HG03342 (cell line): ENCODE results near the gene ABAT.
"Not testable (repeated sequence)": the region's sequence is repeated elsewhere in the genome, so short reads cannot be mapped to it uniquely, and the experiment has no call there.

Source experiments
- ATAC-seq: cut with Tn5 transposase; IDR thresholded peaks from one replicate; pipeline ENCODE4 v1.9.1; 2021; ENCODE audit warnings: mild to moderate bottlenecking, moderate library complexity; ENCODE audit not compliant: unreplicated experiment

The ABAT gene

DNA sequence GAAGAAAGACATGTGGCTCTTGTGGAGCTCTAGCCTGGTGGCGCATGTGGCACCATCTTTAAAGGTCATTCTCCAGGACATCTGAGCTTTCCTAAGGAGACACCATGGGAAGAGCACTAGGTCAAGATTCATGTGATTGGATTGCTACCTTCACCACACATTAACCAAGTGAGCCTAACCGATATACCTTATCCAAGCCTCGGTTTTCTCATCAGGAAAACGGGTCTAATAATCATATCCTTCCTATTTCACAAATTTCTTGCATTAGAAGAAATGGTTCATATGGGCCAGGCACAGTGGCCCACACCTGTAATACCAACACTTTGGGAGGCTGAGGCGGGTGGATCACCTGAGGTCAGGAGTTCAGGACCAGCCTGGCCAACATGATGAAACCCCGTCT lies 64.7 kb downstream of the ABAT start:
- no peak for ATAC-seq

DNA sequence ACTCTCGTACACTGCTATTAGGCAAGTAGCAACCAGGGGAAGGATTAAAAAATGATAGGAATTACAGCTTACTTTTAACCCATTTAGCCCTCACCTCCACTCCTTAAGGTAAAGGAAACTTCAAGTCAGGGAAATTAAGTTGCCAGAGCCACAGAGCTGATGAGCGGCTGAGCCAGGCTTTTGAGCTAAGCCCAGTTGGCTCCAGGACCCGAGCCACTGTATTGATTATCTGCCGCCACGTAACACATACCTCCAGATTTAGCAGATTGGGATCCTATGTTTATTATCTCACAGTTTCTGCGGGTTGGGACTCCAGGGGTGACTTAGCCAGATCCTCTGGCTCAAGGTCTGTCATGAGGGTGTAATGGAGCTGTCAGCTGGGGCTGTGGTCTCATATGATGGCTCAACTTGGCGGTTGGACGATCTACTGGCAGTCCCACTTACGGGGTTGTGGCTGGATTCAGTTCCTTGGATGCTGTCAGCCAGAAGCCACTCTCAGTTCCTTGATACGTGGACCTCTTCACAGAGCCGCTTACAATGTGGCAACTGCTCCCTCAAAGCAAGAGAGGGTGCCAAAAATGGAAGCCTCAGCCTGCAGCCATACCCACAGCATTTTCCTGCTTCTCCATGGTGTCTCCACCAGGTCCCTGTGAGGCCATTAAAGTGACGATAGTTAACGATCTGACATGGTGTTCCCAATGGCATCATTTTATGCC lies 65.7 kb downstream of the ABAT start:
- no peak for ATAC-seq

- no peak for ATAC-seq
These were observed 66.4 kb downstream of the ABAT start for GRCh38 chr16:8740775-8741355.

DNA sequence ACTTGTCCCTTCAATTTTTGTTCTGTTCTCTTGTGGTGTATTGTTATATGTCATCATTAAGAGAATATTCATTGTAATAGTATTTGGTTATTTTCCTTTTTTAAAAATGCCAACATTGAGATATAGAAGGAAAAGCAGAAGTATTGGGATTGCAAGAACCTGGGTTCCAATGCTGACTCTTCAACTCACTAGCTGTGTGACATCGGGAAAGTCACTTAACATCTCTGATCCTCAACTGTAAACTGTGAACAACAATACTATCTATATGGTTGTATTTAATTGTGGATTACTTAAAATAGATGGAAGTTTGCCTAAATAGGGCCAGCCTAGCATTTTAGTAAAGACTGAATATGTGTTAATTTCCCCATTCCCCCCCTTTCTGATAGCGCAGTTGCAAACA lies 67.2 kb downstream of the ABAT start:
- no peak for ATAC-seq

- ATAC-seq: no peak
These were observed 67.7 kb downstream of the ABAT start for GRCh38 chr16:8742068-8742467.

DNA sequence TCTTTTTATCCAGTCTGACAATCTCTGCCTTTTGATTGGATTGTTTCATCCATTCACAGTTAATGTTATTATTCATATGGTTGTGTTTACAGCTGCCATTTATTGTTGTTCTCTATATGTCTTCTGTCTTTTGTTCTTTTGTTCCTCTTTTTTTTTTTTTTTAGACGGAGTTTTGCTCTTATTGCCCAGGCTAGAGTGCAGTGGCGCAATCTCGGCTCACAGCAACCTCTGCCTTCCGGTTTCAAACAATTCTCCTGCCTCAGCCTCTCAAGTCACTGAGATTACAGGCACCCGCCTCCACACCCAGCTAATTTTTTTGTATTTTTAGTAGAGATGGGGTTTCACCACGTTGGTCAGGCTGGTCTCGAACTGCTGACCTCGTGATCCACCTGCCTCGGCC lies 74.5 kb downstream of the ABAT start:
- not testable (repeated sequence) for ATAC-seq

DNA sequence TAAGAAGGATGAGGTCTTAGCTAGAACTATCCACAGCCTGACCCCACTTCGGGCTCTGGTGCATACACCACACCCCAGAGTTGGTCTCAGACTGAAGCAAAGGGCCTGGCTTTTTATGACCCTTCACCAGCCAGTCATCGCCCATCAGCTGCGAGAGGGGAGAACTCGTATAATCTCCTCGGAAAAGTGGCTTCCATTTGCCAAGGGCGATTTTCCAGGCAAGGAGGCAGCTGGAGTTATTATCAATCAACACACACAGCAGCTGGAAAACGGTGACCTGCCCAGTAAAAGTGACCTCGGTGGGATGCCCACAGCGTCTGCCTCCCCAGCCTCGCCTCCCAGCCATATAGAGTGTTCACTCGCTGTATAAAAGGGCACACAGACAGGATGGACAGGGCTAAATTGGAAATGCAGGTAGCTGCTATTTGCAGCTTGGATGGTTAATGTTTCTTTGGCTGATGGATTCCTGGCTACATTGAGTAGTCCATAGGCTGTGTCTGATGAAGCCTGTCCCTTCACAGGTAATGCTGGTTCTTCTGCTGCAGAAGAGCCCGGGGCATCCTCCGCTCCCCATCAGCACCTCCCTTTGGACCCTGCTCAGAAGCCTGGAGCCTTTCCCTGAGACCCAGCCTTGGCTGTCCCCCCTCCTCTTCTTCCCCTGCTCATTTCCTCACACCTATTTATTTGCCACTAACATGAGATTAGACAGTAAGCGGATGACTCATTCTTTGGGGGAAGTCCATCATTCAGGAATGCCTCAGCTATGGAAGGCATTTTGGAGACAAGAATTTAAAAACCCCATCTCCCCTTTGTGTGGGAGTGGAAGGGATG lies 77.3 kb downstream of the ABAT start:
- no peak for ATAC-seq

DNA sequence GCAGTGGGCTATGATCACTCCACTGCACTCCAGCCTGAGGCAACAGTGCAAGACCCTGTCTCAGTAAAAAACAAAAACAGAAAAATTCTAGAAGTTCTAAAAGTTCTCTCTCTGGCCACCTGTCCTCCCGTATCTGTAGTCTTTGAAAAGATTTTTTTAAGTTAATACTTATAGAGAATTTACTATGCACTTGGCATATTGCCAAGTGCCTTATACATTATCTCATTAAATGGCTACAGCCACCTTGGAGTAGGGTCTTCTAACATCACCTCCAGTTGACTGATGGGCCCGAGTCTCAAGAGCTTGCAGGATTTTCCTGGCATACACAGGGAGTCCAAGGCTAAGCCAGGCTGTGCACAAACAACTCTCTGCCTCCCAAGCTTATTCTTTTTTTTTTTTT lies 78.3 kb downstream of the ABAT start:
- ATAC-seq: no peak

- no peak for ATAC-seq
These were observed 79.1 kb downstream of the ABAT start for GRCh38 chr16:8753416-8754054.

GRCh38 chr16:8756755-8757154 lies 82.3 kb downstream of the ABAT start:
- no peak for ATAC-seq

- no peak for ATAC-seq
These were observed 83.6 kb downstream of the ABAT start for GRCh38 chr16:8758022-8758421.

GRCh38 chr16:8760021-8760420 lies 85.6 kb downstream of the ABAT start:
- no peak for ATAC-seq

DNA sequence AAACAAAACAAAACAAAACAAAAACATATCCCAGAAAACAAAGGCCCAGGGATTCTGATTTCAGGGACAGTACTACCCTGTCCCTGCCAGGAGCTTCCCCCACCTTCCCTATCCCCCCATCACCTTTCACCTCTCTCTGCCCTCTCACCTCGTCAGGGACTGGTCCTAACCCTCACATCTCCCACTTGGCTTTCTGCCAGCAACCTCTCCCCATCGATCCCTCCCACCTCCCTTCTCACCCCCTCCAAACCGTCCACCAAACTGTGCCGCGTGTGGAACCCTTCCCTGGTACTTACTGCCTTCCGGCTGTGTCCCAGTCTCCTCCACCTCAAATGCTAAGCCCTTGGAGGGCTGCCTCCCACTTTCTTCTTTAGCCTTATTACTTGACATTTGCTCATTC lies 86.7 kb downstream of the ABAT start:
- no peak for ATAC-seq

GRCh38 chr16:8762254-8762653 lies 87.8 kb downstream of the ABAT start:
- ATAC-seq: no peak

- no peak for ATAC-seq
These were observed 88.7 kb downstream of the ABAT start for GRCh38 chr16:8763083-8763482.

DNA sequence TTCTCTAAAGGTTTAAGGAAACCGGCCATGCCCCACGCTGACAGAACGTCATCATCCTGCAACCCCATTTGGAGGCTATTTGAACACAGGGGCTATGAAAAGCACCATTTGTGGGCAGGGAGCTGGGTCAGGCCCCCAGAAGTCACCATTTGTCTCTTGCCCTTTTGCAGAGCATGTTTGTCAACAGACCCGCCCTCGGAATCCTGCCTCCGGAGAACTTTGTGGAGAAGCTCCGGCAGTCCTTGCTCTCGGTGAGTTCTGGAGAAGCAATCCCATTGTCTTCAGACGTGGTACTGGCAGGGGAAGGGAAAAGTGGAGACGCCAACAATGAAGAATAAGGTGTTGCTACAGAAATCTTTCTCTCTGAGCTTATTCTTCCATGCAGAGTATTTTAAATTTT lies 89.5 kb downstream of the ABAT start:
- no peak for ATAC-seq

DNA sequence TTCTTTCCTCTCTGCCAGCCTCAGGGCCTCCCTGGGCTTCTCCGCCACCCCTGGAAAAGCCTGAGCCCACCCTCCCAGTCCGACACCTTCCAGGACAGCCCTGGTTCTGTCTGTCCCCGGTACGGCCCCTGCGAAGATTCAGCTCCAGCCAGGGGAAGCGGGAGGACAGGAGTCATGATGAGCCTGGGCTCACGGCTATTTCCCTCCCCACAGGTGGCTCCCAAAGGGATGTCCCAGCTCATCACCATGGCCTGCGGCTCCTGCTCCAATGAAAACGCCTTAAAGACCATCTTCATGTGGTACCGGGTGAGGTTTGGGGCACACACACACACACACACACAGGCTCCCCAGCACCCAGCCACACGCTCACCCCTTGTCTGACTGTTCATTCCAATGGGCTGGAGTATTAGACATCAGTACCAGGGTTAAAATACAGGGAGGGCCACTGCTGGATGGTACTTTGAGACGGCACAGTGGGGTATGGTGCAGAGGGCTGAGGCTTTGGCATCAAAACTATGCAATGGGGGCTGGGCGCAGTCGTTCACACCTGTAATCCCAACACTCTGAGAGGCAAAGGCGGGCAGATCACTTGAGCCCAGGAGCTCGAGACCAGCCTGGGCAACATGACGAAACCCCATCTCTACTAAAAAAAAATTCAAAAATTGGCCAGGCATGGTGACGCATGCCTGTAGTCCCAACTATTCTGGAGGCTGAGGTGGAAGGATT lies 90.3 kb downstream of the ABAT start:
- no peak for ATAC-seq

- ATAC-seq: no peak
These were observed 92.8 kb downstream of the ABAT start for GRCh38 chr16:8767176-8767575.

GRCh38 chr16:8768283-8768682 lies 93.9 kb downstream of the ABAT start:
- ATAC-seq: no peak

DNA sequence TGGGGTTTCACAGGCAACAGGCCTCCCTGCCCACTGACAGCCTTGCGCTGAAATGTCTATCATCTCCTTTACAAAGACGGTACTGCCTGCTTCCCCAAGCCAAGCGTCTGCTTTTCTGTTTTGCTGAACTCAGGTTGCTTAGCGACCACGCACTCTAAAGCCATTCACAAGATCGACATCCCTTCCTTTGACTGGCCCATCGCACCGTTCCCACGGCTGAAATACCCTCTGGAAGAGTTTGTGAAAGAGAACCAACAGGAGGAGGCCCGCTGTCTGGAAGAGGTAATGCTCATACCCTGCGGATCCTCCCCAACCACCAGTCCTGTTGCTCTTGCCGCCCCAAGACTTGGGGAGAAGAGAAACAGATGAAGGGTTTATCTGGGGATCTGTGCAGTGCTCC lies 94.3 kb downstream of the ABAT start:
- ATAC-seq: no peak

- no peak for ATAC-seq
These were observed 99.1 kb downstream of the ABAT start for GRCh38 chr16:8773537-8773936.
